IMR-90 (cell line): ENCODE results near the gene TMEM50B. TPM values are rescaled to one million over a fixed set of nuclear protein-coding genes. Genes with fewer than 3 reads are reported as not detected.

Source experiments
- ATAC-seq: fragments of 200-7000 bp; cut with Tn5 transposase; 2 replicates; pipeline ENCODE4 v1.9.1; 2020; ENCODE audit warnings: low read depth, mild to moderate bottlenecking, moderate library complexity
- BruUV-seq: library from RNA; stranded (reverse); fragments of 400-500 nt; replicated peaks from 2 replicates; lab custom pipeline; 2021; lab: Mats Ljungman, UMichigan
- CTCF ChIA-PET: fragments of 300-600 bp; formaldehyde crosslinking; extraction: SDS; loops from one replicate; lab custom pipeline; 2021; ENCODE audit warnings: antibody characterized with exemption; lab: Yijun Ruan, JAX
- POLR2A ChIA-PET: fragments of 300-600 bp; sonication (Branson Sonifier 250); formaldehyde crosslinking; loops from one replicate; lab custom pipeline; 2022; ENCODE audit warnings: antibody characterized with exemption; ENCODE audit not compliant: unreplicated experiment; lab: Charles Lee
- DNase-seq: peaks from one replicate; pipeline ENCODE4 v3.0.0; 2013
- H2AFZ ChIP-seq: replicated peaks from 2 replicates; pipeline ENCODE3; 2013; ENCODE audit warnings: low read length, mild to moderate bottlenecking; ENCODE audit not compliant: poor library complexity
- H2AK5ac ChIP-seq: 2 replicates; pipeline ENCODE4 v1.6.1; 2013; ENCODE audit warnings: low read depth, low read length, inconsistent platforms
- H2AK9ac ChIP-seq: replicated peaks from 2 replicates; pipeline ENCODE3; 2013; ENCODE audit warnings: mild to moderate bottlenecking, low read depth, low read length, moderate library complexity; ENCODE audit not compliant: poor library complexity
- H2BK120ac ChIP-seq: 2 replicates; pipeline ENCODE4 v1.6.1; 2013; ENCODE audit warnings: low read depth, low read length, inconsistent platforms
- H2BK15ac ChIP-seq: 3 replicates; pipeline ENCODE4 v1.6.1; 2013; ENCODE audit warnings: low read depth, low read length, inconsistent platforms
- H2BK20ac ChIP-seq: 2 replicates; pipeline ENCODE4 v1.6.1; 2013; ENCODE audit warnings: low read depth, mild to moderate bottlenecking, inconsistent platforms, low read length, moderate library complexity
- H2BK5ac ChIP-seq: 2 replicates; pipeline ENCODE4 v1.6.1; 2013; ENCODE audit warnings: mild to moderate bottlenecking, low read depth, low read length, inconsistent platforms; ENCODE audit not compliant: poor library complexity, severe bottlenecking
- H3K14ac ChIP-seq: replicated peaks from 2 replicates; pipeline ENCODE4 v1.6.1; 2013; ENCODE audit warnings: low read depth, low read length, inconsistent platforms
- H3K18ac ChIP-seq: 2 replicates; pipeline ENCODE4 v1.6.1; 2013; ENCODE audit warnings: low read depth, low read length, control low read depth
- H3K23ac ChIP-seq: 2 replicates; pipeline ENCODE4 v1.6.1; 2013; ENCODE audit warnings: low read depth, low read length, inconsistent platforms
- H3K27ac ChIP-seq: 2 replicates; pipeline ENCODE4 v1.5.1; 2013; ENCODE audit warnings: mild to moderate bottlenecking, control low read depth, low read length; ENCODE audit not compliant: insufficient read depth
- H3K27me3 ChIP-seq: 2 replicates; pipeline ENCODE4 v1.6.1; 2013; ENCODE audit warnings: low read length; ENCODE audit not compliant: control insufficient read depth, insufficient read depth
- H3K36me3 ChIP-seq: 2 replicates; pipeline ENCODE4 v1.6.1; 2013; ENCODE audit warnings: low read length, mixed read lengths; ENCODE audit not compliant: control insufficient read depth, insufficient read depth
- H3K4ac ChIP-seq: 2 replicates; pipeline ENCODE4 v1.6.1; 2013; ENCODE audit warnings: low read depth, low read length, inconsistent platforms
- H3K4me1 ChIP-seq: 2 replicates; pipeline ENCODE4 v1.6.1; 2013; ENCODE audit warnings: low read length, mixed read lengths; ENCODE audit not compliant: control insufficient read depth, insufficient read depth
- H3K4me2 ChIP-seq: 2 replicates; pipeline ENCODE4 v1.6.1; 2013; ENCODE audit warnings: low read depth, mild to moderate bottlenecking, control low read depth, low read length, moderate library complexity
- H3K4me3 ChIP-seq: 2 replicates; pipeline ENCODE4 v1.5.1; 2013; ENCODE audit warnings: low read depth, mild to moderate bottlenecking, control low read depth, low read length, moderate library complexity; ENCODE audit not compliant: insufficient read depth
- H3K56ac ChIP-seq: 2 replicates; pipeline ENCODE4 v1.6.1; 2013; ENCODE audit warnings: low read length, inconsistent platforms; ENCODE audit not compliant: insufficient read depth; ENCODE audit errors: extremely low read depth
- H3K79me1 ChIP-seq, 2 experiments: 2 replicates each; pipeline ENCODE4 v1.6.1; 2013; ENCODE audit warnings: low read length in 2 of 2, inconsistent platforms in 1 of 2, low read depth in 1 of 2
- H3K9ac ChIP-seq: 2 replicates; pipeline ENCODE4 v1.6.1; 2013; ENCODE audit warnings: low read depth, low read length, control low read depth
- H3K9me1 ChIP-seq: 2 replicates; pipeline ENCODE4 v1.6.1; 2013; ENCODE audit warnings: low read length, inconsistent platforms; ENCODE audit not compliant: insufficient read depth
- H3K9me3 ChIP-seq: 2 replicates; pipeline ENCODE4 v1.6.1; 2013; ENCODE audit warnings: low read length; ENCODE audit not compliant: control insufficient read depth, insufficient read depth
- H4K20me1 ChIP-seq: 2 replicates; pipeline ENCODE4 v1.6.1; 2013; ENCODE audit warnings: low read length, inconsistent platforms; ENCODE audit not compliant: insufficient read depth
- H4K5ac ChIP-seq: 2 replicates; pipeline ENCODE4 v1.6.1; 2013; ENCODE audit warnings: mild to moderate bottlenecking, low read depth, low read length, control low read depth
- H4K8ac ChIP-seq, 2 experiments: 2 replicates each; pipeline ENCODE4 v1.6.1; 2013; ENCODE audit warnings: low read depth in 2 of 2, low read length in 2 of 2, control low read depth in 1 of 2, inconsistent platforms in 1 of 2
- H4K91ac ChIP-seq: 2 replicates; pipeline ENCODE4 v1.6.1; 2013; ENCODE audit warnings: low read depth, low read length, inconsistent platforms; ENCODE audit not compliant: insufficient read depth
- RFX5 ChIP-seq: IDR thresholded peaks from 2 replicates; pipeline ENCODE4 v1.8.0; 2012; ENCODE audit warnings: low read depth, mild to moderate bottlenecking, low read length, moderate library complexity
- whole genome bisulfite sequencing, 2 experiments: methylation state at CpG; one replicate each; pipeline versions ENCODE4 v1.1.5 to v1.1.7; 2013; ENCODE audit warnings: missing lambda C conversion rate in 2 of 2; ENCODE audit not compliant: insufficient read length in 1 of 2; ENCODE audit errors: extremely low coverage in 2 of 2; 5-methylcytosine and 5-hydroxymethylcytosine counted together
- dilution Hi-C: fragments of 300-500 bp; cut with HindIII; formaldehyde crosslinking; loops from one replicate; pipeline ENCODE4 v1.14.3; 2018; ENCODE audit warnings: low sequenced_read_pairs; ENCODE audit not compliant: unreplicated experiment
- in situ Hi-C: fragments of 300-500 bp; cut with MboI; formaldehyde crosslinking; loops from 3 replicates; pipeline ENCODE4 v1.14.3; 2019; ENCODE audit warnings: low sequenced_read_pairs, inconsistent platforms, mixed read lengths
- intact Hi-C: fragments of 100-400 bp; cut with micrococcal nuclease; formaldehyde crosslinking; loops from 2 replicates; pipeline ENCODE4 v1.10.0; 2022
- polyA plus RNA-seq, 3 experiments: library from polyadenylated mRNA; depleted of rRNA; stranded (reverse); fragments of >200 nt; gene quantifications; 2 replicates each; pipeline ENCODE4 v1.2.3, GENCODE V29; 2012; ENCODE audit warnings: low replicate concordance in 1 of 3
- total RNA-seq: library from RNA; depleted of rRNA; stranded (reverse); fragments of >200 nt; gene quantifications from 2 replicates; pipeline ENCODE4 v1.2.3, GENCODE V29; 2012

Gene TMEM50B
- total and polyA plus RNA-seq, 2 of the 4 experiments (the other 2 are of a cell fraction) = 10.9 to 25.9 TPM

GRCh38 chr21:33406493-33406892, 73.3 kb downstream of the TMEM50B start:
- peaks cover 8% of the 10 kb centered on the region for H3K4me1 ChIP-seq
- no peak overlapping the region for H3K27ac ChIP-seq
- peaks cover 12% of the 10 kb centered on the region for H3K9me1 ChIP-seq
- H2BK120ac ChIP-seq = no peak overlapping the region
- H2AK5ac ChIP-seq = no peak overlapping the region
- H3K36me3 ChIP-seq = peaks cover 11% of the 10 kb centered on the region
- ChIA-PET CTCF (interaction anchor here (1.6 kb wide), 1 partner anchor 46 kb away, joined by 5 read pairs; no protein-coding TSS in a partner anchor), POLR2A (interaction anchor here (0.5 to 0.7 kb wide), 2 partner anchors 21 to 30 kb away, joined by 4 to 6 read pairs; no protein-coding TSS in a partner anchor)
- H3K4me2 ChIP-seq = no peak overlapping the region
- no TSS peak for BruUV-seq
- ATAC-seq (no peak), DNase-seq (no peak)
- in situ Hi-C loops (no loop called here), intact Hi-C loops (loop anchor here (10.0 kb wide), 1 partner anchor 62 kb away; no protein-coding TSS in a partner anchor), dilution Hi-C loops (no loop called here)
- no peak overlapping the region for H3K56ac ChIP-seq
- no peak overlapping the region for H3K4me3 ChIP-seq
- peaks cover 64% of the 10 kb centered on the region for H4K20me1 ChIP-seq
- no peaks in the 10 kb centered on the region for H3K27me3 ChIP-seq
- no peak for TF ChIP-seq RFX5
- no peak overlapping the region for H2BK15ac ChIP-seq
- H3K14ac ChIP-seq = no peak overlapping the region
- no peak overlapping the region for H3K4ac ChIP-seq
- H2AK9ac ChIP-seq = no peak overlapping the region
- H3K9ac ChIP-seq = no peak overlapping the region
- no peak overlapping the region for H4K5ac ChIP-seq
- no peak overlapping the region for H4K8ac ChIP-seq
- H2AFZ ChIP-seq = no peak overlapping the region
- no peak overlapping the region for H2BK20ac ChIP-seq
- peaks cover 19 to 61% of the 10 kb centered on the region in 2 experiments for H3K79me1 ChIP-seq
- no peaks in the 10 kb centered on the region for H3K9me3 ChIP-seq
- H4K91ac ChIP-seq = no peak overlapping the region
- no peak overlapping the region for H3K18ac ChIP-seq
- H2BK5ac ChIP-seq = no peak overlapping the region
- no CpG with 5 or more reads among the region's 5 CpGs for WGBS, 2 experiments
- H3K23ac ChIP-seq = no peak overlapping the region
